Activated B cell treated with CpG ODN at 0.5 μM for 24 hours (primary cell): ENCODE results near the gene SPATA31A1. TPM values are rescaled to one million over a fixed set of nuclear protein-coding genes. Genes with fewer than 3 reads are reported as not detected.
"Not testable (repeated sequence)": the region's sequence is repeated elsewhere in the genome, so short reads cannot be mapped to it uniquely, and the experiment has no call there.

Experiments used
- ATAC-seq: fragments of 200-7000 bp; cut with Tn5 transposase; one replicate; pipeline ENCODE4 v1.10.0; 2021; ENCODE audit warnings: low read depth, mild to moderate bottlenecking, moderate library complexity
- CTCF ChIA-PET: fragments of 350-600 bp; sonication (Branson Sonifier 250); formaldehyde crosslinking; loops from one replicate; lab custom pipeline; 2021; ENCODE audit warnings: antibody characterized with exemption; lab: Charles Lee
- POLR2A ChIA-PET: fragments of 350-600 bp; sonication (Branson Sonifier 250); formaldehyde crosslinking; loops from one replicate; lab custom pipeline; 2021; ENCODE audit warnings: antibody characterized with exemption; lab: Charles Lee
- DNase-seq: peaks from one replicate; pipeline ENCODE4 v3.0.0; 2022
- H3K27ac Mint-ChIP-seq: one replicate; pipeline ENCODE4 v1.8.0; 2020; ENCODE audit warnings: mixed read lengths
- H3K27me3 Mint-ChIP-seq: one replicate; pipeline ENCODE4 v1.8.0; 2021; ENCODE audit warnings: mixed read lengths
- H3K36me3 Mint-ChIP-seq: one replicate; pipeline ENCODE4 v1.8.0; 2021; ENCODE audit warnings: low read depth, mixed read lengths
- H3K4me1 Mint-ChIP-seq: one replicate; pipeline ENCODE4 v1.8.0; 2021; ENCODE audit warnings: mixed read lengths
- H3K4me3 Mint-ChIP-seq: one replicate; pipeline ENCODE4 v1.8.0; 2020; ENCODE audit warnings: mild to moderate bottlenecking, mixed read lengths
- H3K9me3 Mint-ChIP-seq: one replicate; pipeline ENCODE4 v1.8.0; 2020; ENCODE audit warnings: mixed read lengths
- intact Hi-C: fragments of 100-400 bp; cut with micrococcal nuclease; formaldehyde crosslinking; loops from one replicate; pipeline ENCODE4 v1.15.1; 2024
- total RNA-seq: library from RNA; stranded (reverse); gene quantifications from 2 replicates; pipeline ENCODE4 v1.2.3, GENCODE V29; 2022

SPATA31A1 gene
- total RNA-seq: not detected in 2 replicates

- H3K27ac Mint-ChIP-seq, H3K36me3 Mint-ChIP-seq, intact Hi-C loops, ATAC-seq, H3K4me3 Mint-ChIP-seq, POLR2A ChIA-PET, DNase-seq, H3K27me3 Mint-ChIP-seq, CTCF ChIA-PET, H3K9me3 Mint-ChIP-seq, H3K4me1 Mint-ChIP-seq: not testable (repeated sequence)
Observed at GRCh38 chr9:39355369-39355768, at the start of gene SPATA31A1. TSS of gene SPATA31A1 (plus strand) at chr9:39355669. CDS start at chr9:39355731, 62 bp downstream.

GRCh38 chr9:39407261-39408204 lies 52.1 kb downstream of the SPATA31A1 start:
- ATAC-seq, POLR2A ChIA-PET, H3K27ac Mint-ChIP-seq, H3K9me3 Mint-ChIP-seq, DNase-seq, H3K27me3 Mint-ChIP-seq, intact Hi-C loops, H3K36me3 Mint-ChIP-seq, H3K4me3 Mint-ChIP-seq, H3K4me1 Mint-ChIP-seq, CTCF ChIA-PET: not testable (repeated sequence)

- H3K4me1 Mint-ChIP-seq: not testable (repeated sequence)
Observed at GRCh38 chr9:39411254-39411940, 55.9 kb downstream of the SPATA31A1 start.

More at GRCh38 chr9:39411254-39411940, 55.9 kb downstream of the SPATA31A1 start:
- H3K36me3 Mint-ChIP-seq, intact Hi-C loops, DNase-seq, H3K27me3 Mint-ChIP-seq, H3K4me3 Mint-ChIP-seq, H3K27ac Mint-ChIP-seq, ATAC-seq, CTCF ChIA-PET, POLR2A ChIA-PET, H3K9me3 Mint-ChIP-seq: not testable (repeated sequence)

Other genes with a start within 250 kb of the SPATA31A1 start
- 0.24 and 0.71 TPM in 2 replicates for gene CNTNAP3, start 67.5 kb upstream of the SPATA31A1 start, total RNA-seq